Peyer's patch (tissue), 4 donors: ENCODE results near the gene CRYL1. TPM values are rescaled to one million over a fixed set of nuclear protein-coding genes. Genes with fewer than 3 reads are reported as not detected.

Experiments
- DNase-seq, 3 donors: peaks; one replicate each; pipeline ENCODE4 v3.0.0-alpha.2; 2017 to 2019
- H3K27ac ChIP-seq, 4 donors: fragments of 200-600 bp; sonication (generic); one replicate each; pipeline ENCODE4 v1.5.1; 2016 to 2019
- H3K27me3 ChIP-seq, 2 donors: fragments of 200-600 bp; sonication (generic); one replicate each; pipeline ENCODE4 v1.5.1; 2019
- H3K36me3 ChIP-seq, 3 donors: fragments of 200-600 bp; sonication (generic); one replicate each; pipeline ENCODE4 v1.5.1; 2016 to 2019
- H3K4me1 ChIP-seq, 4 donors: fragments of 200-600 bp; sonication (generic); one replicate each; pipeline ENCODE4 v1.5.1; 2016 to 2019
- H3K4me3 ChIP-seq, 4 donors: fragments of 200-600 bp; sonication (generic); 1 replicate in 3 of 4; 2 replicates in 1 of 4; pipeline ENCODE4 v1.5.1; 2016 to 2019; ENCODE audit warnings: mild to moderate bottlenecking in 1 of 4
- H3K9me3 ChIP-seq, 4 donors: fragments of 200-600 bp; sonication (generic); one replicate each; pipeline ENCODE4 v1.5.1; 2016 to 2019; ENCODE audit warnings: mild to moderate bottlenecking in 1 of 4
- CTCF ChIP-seq, 6 experiments: fragments of 450-650 bp in 4 of 6; fragments of 200-600 bp in 2 of 6; sonication (generic) in 1 of 6; IDR thresholded peaks; one replicate each; pipeline ENCODE4 v1.5.1; 2017 to 2019; ENCODE audit warnings: antibody characterized with exemption in 6 of 6, mild to moderate bottlenecking in 3 of 6, moderate library complexity in 1 of 6
- POLR2A ChIP-seq, 2 donors: fragments of 450-650 bp; IDR thresholded peaks; one replicate each; pipeline ENCODE4 v1.5.1; 2017; ENCODE audit warnings: antibody characterized with exemption in 2 of 2, mild to moderate bottlenecking in 2 of 2, moderate library complexity in 2 of 2
- small RNA-seq, 2 donors: library from RNA; depleted of rRNA; stranded (forward); fragments of <200 nt; gene quantifications; one replicate each; pipeline ENCODE3, GENCODE V24; 2016
- total RNA-seq, 4 donors: library from RNA; depleted of rRNA; stranded (reverse); fragments of >200 nt; gene quantifications; one replicate each; pipeline ENCODE4 v1.1.0, GENCODE V29; 2016

The CRYL1 gene
- total RNA-seq, 4 donors from 2014 or later, result 81.7 to 357 (median 299) TPM

DNA sequence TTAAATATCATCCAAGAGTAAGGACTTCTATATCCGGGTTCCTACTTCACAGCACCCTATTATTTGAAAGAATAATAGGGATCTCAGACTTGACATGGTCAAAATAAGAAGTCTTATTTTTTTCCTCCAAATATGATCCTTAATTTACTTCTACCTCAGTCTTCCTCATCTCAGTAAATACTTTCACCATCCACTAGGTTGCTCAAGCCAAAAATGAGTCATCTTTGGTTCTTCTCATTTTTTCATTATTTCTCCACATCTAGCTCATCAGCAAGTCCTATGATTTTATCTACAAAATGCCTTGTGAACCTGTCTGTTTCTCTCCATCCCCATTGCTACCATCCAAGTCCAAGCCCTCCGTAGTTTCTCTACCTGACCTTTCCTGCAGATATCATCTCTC is 171.7 kb downstream of the CRYL1 start:
- DNase-seq, result no peak
- Histone ChIP-seq H3K9me3 (no peaks in the 10 kb centered on the region), H3K36me3 (no peaks in the 10 kb centered on the region), H3K27me3 (no peaks in the 10 kb centered on the region), H3K4me1 (no peaks in the 10 kb centered on the region), H3K27ac (no peak overlapping the region), H3K4me3 (no peak overlapping the region)
- no peak for TF ChIP-seq POLR2A (IDR thresholded peaks at IDR 0.05)
- TF ChIP-seq CTCF (IDR thresholded peaks at IDR 0.05), result no peak

Small RNA genes lying within 50 kb of the gene (small RNA-seq; reads per million reads assigned to genes)
- gene MIR4499, result 0 reads per million in 2 donors

Other genes starting within 250 kb of the CRYL1 start
- 10 to 100 TPM; 25.6 to 30.5 (median 25.8) TPM for gene IFT88, start 41.3 kb upstream of the CRYL1 start, total RNA-seq
- gene IL17D, start 177.8 kb upstream of the CRYL1 start, total RNA-seq, result 1 to 10 TPM in 2 of 4 donors, not detected in 2; 2.4 to 3.9 TPM
- gene EEF1AKMT1, start 248.1 kb upstream of the CRYL1 start, total RNA-seq, result 1 to 10 TPM in 3 of 4 donors, not detected in 1; 1.4 to 3.6 (median 2.2) TPM